Neural cell (in vitro differentiated cells): ENCODE results near the gene PAN3.

ENCODE experiments used
- CTCF ChIP-seq: fragments of 450-650 bp; IDR thresholded peaks from 2 replicates; pipeline ENCODE4 v1.5.1; 2014; ENCODE audit warnings: antibody characterized with exemption, mild to moderate bottlenecking, moderate library complexity; ENCODE audit not compliant: poor library complexity, severe bottlenecking
- EP300 ChIP-seq: fragments of 450-650 bp; conservative IDR thresholded peaks from 2 replicates; pipeline ENCODE4 v1.6.1; 2014; ENCODE audit warnings: antibody characterized with exemption, mild to moderate bottlenecking, moderate library complexity; ENCODE audit not compliant: poor library complexity, severe bottlenecking
- EZH2 ChIP-seq: fragments of 200-600, 300-800 bp; shearing (Covaris generic), sonication (generic); IDR thresholded peaks from 2 replicates; pipeline ENCODE4 v1.6.1; 2014; ENCODE audit warnings: antibody characterized with exemption, low read length, borderline replicate concordance, mild to moderate bottlenecking; ENCODE audit not compliant: insufficient read depth, poor library complexity, severe bottlenecking
- MXI1 ChIP-seq: fragments of 450-650 bp; conservative IDR thresholded peaks from 2 replicates; pipeline ENCODE4 v1.6.1; 2014; ENCODE audit warnings: antibody characterized with exemption, mild to moderate bottlenecking; ENCODE audit not compliant: poor library complexity, severe bottlenecking
- POLR2AphosphoS5 ChIP-seq: IDR thresholded peaks from 2 replicates; pipeline ENCODE4 v1.6.1; 2012
- RAD21 ChIP-seq: fragments of 450-650 bp; conservative IDR thresholded peaks from 2 replicates; pipeline ENCODE4 v1.6.1; 2014; ENCODE audit warnings: antibody characterized with exemption, mild to moderate bottlenecking, moderate library complexity
- REST ChIP-seq: IDR thresholded peaks from 2 replicates; pipeline ENCODE4 v1.6.1; 2012; ENCODE audit warnings: borderline replicate concordance
- SMC3 ChIP-seq: fragments of 450-650 bp; conservative IDR thresholded peaks from 2 replicates; pipeline ENCODE4 v1.6.1; 2014; ENCODE audit warnings: antibody characterized with exemption, mild to moderate bottlenecking, moderate library complexity; ENCODE audit not compliant: poor library complexity
- TAF1 ChIP-seq: IDR thresholded peaks from 2 replicates; pipeline ENCODE4 v1.6.1; 2012; ENCODE audit warnings: low read depth

- TF ChIP-seq RAD21 (no peak), CTCF (no peak), EP300 (no peak), TAF1 (no peak), POLR2AphosphoS5 (no peak), SMC3 (no peak), REST (no peak), EZH2 (no peak), MXI1 (no peak)
Measured at GRCh38 chr13:28258417-28258816, 120.1 kb downstream of the PAN3 start.
